ENCODE data around the gene ANKUB1. TPM values are rescaled to one million over a fixed set of nuclear protein-coding genes. Genes with fewer than 3 reads are reported as not detected.

Gene ANKUB1
- total and polyA plus RNA-seq, 10 of the 15 experiments (the other 5 are each of a cell fraction or from before 2014, with no cell fraction given): 0.08 TPM; not detected in 9

DNA sequence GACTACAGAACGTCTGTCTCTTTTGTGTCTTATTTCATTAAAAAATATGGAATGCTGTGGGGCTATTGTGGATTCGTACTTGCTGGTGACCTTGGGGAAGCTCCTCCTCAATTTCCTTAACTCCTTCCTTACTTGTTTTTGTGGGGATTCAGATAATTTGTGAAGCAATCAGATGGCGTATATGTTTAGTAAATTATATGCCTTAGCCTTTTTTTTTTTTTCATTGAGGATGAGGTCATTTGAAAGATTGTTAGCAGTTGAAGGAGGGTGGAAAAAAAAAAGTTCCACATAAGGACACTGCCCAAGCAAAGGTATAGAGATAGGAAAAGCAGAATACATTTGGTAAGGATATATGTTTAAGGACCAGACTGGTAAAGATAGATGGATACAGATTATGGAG is 24.0 kb upstream of the ANKUB1 start:
- Histone ChIP-seq H3K27me3 (replicated peaks in 1 of 2; ENCODE audit: control insufficient read depth in 2 of 2, insufficient read depth in 2 of 2, low read length in 1 of 2) (no peaks in the 10 kb centered on the region), H3K4me2 (ENCODE audit: control insufficient read depth, insufficient read depth) (peak overlapping the region; percentile 23; the same call in 1 of the 2 replicates), H3K9me3 (replicated peaks; ENCODE audit: control insufficient read depth, insufficient read depth, low read length) (no peaks in the 10 kb centered on the region; the same call in 1 of the 3 replicates), H3K4me3 (no peak overlapping the region), H3K27ac (ENCODE audit: control insufficient read depth, insufficient read depth) (no peak overlapping the region), H3K79me2 (ENCODE audit: control insufficient read depth, insufficient read depth, low read length) (peaks cover 72% of the 10 kb centered on the region), H2AFZ (ENCODE audit: control insufficient read depth, low read depth, low read length) (no peak overlapping the region), H3K36me3 (ENCODE audit: control insufficient read depth in 2 of 2, insufficient read depth in 2 of 2, low read length in 1 of 2) (no peaks in the 10 kb centered on the region), H4K20me1 (ENCODE audit: control insufficient read depth, insufficient read depth) (no peaks in the 10 kb centered on the region), H3K9ac (ENCODE audit: control insufficient read depth, insufficient read depth, low read length) (no peak overlapping the region), H3K4me1 (ENCODE audit: control insufficient read depth, insufficient read depth, low read length) (no peaks in the 10 kb centered on the region)
- DNase-seq (ENCODE audit: low read depth, low spot score) (no peak), ATAC-seq (no peak), FAIRE-seq (no peak)
- RAD21 ChIA-PET (ENCODE audit: unreplicated experiment): no interaction called here
- POLR2A ChIA-PET: interaction anchor here (0.6 to 1.4 kb wide), 2 partner anchors 10 to 28 kb away, joined by 3 read pairs; no protein-coding TSS in a partner anchor
- in situ Hi-C loops (cut with MboI) (no loop called here), intact Hi-C loops (cut with micrococcal nuclease; ENCODE audit: unreplicated experiment) (no loop called here)
- SMC1A ChIA-PET (ENCODE audit: uncharacterized antibody, unreplicated experiment): interaction anchor here (2.9 kb wide), 1 partner anchor 10 kb away, joined by 7 read pairs; no protein-coding TSS in a partner anchor
- BruUV-seq (replicated peaks): no TSS peak
- 78% methylated on average over 3 of the region's 3 CpGs for WGBS (ENCODE audit: insufficient coverage, insufficient replicate concordance, low lambda C conversion rate, missing lambda C conversion rate)
- CTCF ChIA-PET: interaction anchor here (2.8 kb wide), 1 partner anchor 8 kb away, joined by 22 read pairs; no protein-coding TSS in a partner anchor
- no peak for TF ChIP-seq RAD51 (IDR thresholded peaks at IDR 0.05)
- no peak for TF ChIP-seq GATAD2B (conservative IDR thresholded peaks at IDR 0.05; ENCODE audit: low read depth)
- no peak for TF ChIP-seq SPI1 (IDR thresholded peaks at IDR 0.05; ENCODE audit: borderline replicate concordance, insufficient read depth, low read depth, low read length)
- no peak for TF ChIP-seq MYC (IDR thresholded peaks at IDR 0.05; ENCODE audit: insufficient read depth, insufficient read length, insufficient replicate concordance, low read length, severe bottlenecking)
- no peak for TF ChIP-seq RELA (IDR thresholded peaks at IDR 0.05; ENCODE audit: borderline replicate concordance, partially characterized antibody)
- TF ChIP-seq, protein P1, sequence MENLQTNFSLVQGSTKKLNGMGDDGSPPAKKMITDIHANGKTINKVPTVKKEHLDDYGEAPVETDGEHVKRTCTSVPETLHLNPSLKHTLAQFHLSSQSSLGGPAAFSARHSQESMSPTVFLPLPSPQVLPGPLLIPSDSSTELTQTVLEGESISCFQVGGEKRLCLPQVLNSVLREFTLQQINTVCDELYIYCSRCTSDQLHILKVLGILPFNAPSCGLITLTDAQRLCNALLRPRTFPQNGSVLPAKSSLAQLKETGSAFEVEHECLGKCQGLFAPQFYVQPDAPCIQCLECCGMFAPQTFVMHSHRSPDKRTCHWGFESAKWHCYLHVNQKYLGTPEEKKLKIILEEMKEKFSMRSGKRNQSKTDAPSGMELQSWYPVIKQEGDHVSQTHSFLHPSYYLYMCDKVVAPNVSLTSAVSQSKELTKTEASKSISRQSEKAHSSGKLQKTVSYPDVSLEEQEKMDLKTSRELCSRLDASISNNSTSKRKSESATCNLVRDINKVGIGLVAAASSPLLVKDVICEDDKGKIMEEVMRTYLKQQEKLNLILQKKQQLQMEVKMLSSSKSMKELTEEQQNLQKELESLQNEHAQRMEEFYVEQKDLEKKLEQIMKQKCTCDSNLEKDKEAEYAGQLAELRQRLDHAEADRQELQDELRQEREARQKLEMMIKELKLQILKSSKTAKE (IDR thresholded peaks at IDR 0.05; ENCODE audit: low read depth, poor library complexity, severe bottlenecking): no peak
- TF ChIP-seq, protein P2, sequence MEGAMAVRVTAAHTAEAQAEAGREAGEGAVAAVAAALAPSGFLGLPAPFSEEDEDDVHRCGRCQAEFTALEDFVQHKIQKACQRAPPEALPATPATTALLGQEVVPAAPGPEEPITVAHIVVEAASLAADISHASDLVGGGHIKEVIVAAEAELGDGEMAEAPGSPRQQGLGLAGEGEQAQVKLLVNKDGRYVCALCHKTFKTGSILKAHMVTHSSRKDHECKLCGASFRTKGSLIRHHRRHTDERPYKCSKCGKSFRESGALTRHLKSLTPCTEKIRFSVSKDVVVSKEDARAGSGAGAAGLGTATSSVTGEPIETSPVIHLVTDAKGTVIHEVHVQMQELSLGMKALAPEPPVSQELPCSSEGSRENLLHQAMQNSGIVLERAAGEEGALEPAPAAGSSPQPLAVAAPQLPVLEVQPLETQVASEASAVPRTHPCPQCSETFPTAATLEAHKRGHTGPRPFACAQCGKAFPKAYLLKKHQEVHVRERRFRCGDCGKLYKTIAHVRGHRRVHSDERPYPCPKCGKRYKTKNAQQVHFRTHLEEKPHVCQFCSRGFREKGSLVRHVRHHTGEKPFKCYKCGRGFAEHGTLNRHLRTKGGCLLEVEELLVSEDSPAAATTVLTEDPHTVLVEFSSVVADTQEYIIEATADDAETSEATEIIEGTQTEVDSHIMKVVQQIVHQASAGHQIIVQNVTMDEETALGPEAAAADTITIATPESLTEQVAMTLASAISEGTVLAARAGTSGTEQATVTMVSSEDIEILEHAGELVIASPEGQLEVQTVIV (IDR thresholded peaks at IDR 0.05; ENCODE audit: borderline replicate concordance, partially characterized antibody): no peak
- no peak for TF ChIP-seq ETV6 (conservative IDR thresholded peaks at IDR 0.05 in 1 of 2, IDR thresholded peaks at IDR 0.05 in 1 of 2; ENCODE audit: borderline replicate concordance in 1 of 2, low read depth in 1 of 2)
- TF ChIP-seq FOXK2 (IDR thresholded peaks at IDR 0.05): no peak
- TF ChIP-seq, protein P3, sequence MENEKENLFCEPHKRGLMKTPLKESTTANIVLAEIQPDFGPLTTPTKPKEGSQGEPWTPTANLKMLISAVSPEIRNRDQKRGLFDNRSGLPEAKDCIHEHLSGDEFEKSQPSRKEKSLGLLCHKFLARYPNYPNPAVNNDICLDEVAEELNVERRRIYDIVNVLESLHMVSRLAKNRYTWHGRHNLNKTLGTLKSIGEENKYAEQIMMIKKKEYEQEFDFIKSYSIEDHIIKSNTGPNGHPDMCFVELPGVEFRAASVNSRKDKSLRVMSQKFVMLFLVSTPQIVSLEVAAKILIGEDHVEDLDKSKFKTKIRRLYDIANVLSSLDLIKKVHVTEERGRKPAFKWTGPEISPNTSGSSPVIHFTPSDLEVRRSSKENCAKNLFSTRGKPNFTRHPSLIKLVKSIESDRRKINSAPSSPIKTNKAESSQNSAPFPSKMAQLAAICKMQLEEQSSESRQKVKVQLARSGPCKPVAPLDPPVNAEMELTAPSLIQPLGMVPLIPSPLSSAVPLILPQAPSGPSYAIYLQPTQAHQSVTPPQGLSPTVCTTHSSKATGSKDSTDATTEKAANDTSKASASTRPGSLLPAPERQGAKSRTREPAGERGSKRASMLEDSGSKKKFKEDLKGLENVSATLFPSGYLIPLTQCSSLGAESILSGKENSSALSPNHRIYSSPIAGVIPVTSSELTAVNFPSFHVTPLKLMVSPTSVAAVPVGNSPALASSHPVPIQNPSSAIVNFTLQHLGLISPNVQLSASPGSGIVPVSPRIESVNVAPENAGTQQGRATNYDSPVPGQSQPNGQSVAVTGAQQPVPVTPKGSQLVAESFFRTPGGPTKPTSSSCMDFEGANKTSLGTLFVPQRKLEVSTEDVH (IDR thresholded peaks at IDR 0.05; ENCODE audit: low read depth, partially characterized antibody): no peak
- TF ChIP-seq, protein P4, sequence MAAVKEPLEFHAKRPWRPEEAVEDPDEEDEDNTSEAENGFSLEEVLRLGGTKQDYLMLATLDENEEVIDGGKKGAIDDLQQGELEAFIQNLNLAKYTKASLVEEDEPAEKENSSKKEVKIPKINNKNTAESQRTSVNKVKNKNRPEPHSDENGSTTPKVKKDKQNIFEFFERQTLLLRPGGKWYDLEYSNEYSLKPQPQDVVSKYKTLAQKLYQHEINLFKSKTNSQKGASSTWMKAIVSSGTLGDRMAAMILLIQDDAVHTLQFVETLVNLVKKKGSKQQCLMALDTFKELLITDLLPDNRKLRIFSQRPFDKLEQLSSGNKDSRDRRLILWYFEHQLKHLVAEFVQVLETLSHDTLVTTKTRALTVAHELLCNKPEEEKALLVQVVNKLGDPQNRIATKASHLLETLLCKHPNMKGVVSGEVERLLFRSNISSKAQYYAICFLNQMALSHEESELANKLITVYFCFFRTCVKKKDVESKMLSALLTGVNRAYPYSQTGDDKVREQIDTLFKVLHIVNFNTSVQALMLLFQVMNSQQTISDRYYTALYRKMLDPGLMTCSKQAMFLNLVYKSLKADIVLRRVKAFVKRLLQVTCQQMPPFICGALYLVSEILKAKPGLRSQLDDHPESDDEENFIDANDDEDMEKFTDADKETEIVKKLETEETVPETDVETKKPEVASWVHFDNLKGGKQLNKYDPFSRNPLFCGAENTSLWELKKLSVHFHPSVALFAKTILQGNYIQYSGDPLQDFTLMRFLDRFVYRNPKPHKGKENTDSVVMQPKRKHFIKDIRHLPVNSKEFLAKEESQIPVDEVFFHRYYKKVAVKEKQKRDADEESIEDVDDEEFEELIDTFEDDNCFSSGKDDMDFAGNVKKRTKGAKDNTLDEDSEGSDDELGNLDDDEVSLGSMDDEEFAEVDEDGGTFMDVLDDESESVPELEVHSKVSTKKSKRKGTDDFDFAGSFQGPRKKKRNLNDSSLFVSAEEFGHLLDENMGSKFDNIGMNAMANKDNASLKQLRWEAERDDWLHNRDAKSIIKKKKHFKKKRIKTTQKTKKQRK (IDR thresholded peaks at IDR 0.05; ENCODE audit: low read depth, low read length): no peak

All from GM12878 (cell line).